Smooth muscle cell (in vitro differentiated cells): Measurements from ENCODE around the gene DDX49. TPM values are rescaled to one million over a fixed set of nuclear protein-coding genes. Genes with fewer than 3 reads are reported as not detected.

Source experiments
- DNase-seq: peaks from one replicate; lab custom pipeline; 2025; ENCODE audit not compliant: unreplicated experiment; lab: John Stamatoyannopoulos, UW
- H2AFZ ChIP-seq: fragments of 200-600 bp; sonication (generic); 2 replicates; pipeline ENCODE4 v1.6.0; 2016; ENCODE audit warnings: antibody characterized with exemption, low read depth, mild to moderate bottlenecking
- H3F3A ChIP-seq: fragments of 200-600 bp; sonication (generic); 2 replicates; pipeline ENCODE4 v1.6.0; 2017; ENCODE audit warnings: antibody characterized with exemption, low read depth
- H3K27ac ChIP-seq: fragments of 200-600 bp; sonication (generic); 2 replicates; pipeline ENCODE4 v1.5.1; 2016; ENCODE audit warnings: low read depth, mild to moderate bottlenecking
- H3K27me3 ChIP-seq: fragments of 200-600 bp; sonication (generic); 2 replicates; pipeline ENCODE4 v1.6.1; 2016; ENCODE audit warnings: low read depth, mild to moderate bottlenecking
- H3K36me3 ChIP-seq: fragments of 200-600 bp; sonication (generic); 2 replicates; pipeline ENCODE4 v1.5.1; 2016; ENCODE audit warnings: low read depth
- H3K4me1 ChIP-seq: fragments of 200-600 bp; sonication (generic); 2 replicates; pipeline ENCODE4 v1.5.1; 2016; ENCODE audit warnings: low read depth
- H3K4me2 ChIP-seq: fragments of 200-600 bp; sonication (generic); 2 replicates; pipeline ENCODE4 v1.6.0; 2016; ENCODE audit warnings: mild to moderate bottlenecking
- H3K4me3 ChIP-seq: fragments of 200-600 bp; sonication (generic); 2 replicates; pipeline ENCODE4 v1.5.1; 2016; ENCODE audit warnings: mild to moderate bottlenecking
- H3K79me2 ChIP-seq: fragments of 200-600 bp; sonication (generic); 2 replicates; pipeline ENCODE4 v1.6.0; 2016; ENCODE audit warnings: low read depth, mild to moderate bottlenecking
- H3K9ac ChIP-seq: fragments of 200-600 bp; sonication (generic); 2 replicates; pipeline ENCODE4 v1.6.0; 2016; ENCODE audit warnings: low read depth
- H3K9me3 ChIP-seq: fragments of 200-600 bp; sonication (generic); replicated peaks from 2 replicates; pipeline ENCODE4 v1.5.1; 2016; ENCODE audit warnings: low read depth
- H4K20me1 ChIP-seq: fragments of 200-600 bp; sonication (generic); 2 replicates; pipeline ENCODE4 v1.6.0; 2016; ENCODE audit warnings: low read depth
- CTCF ChIP-seq: fragments of 200-600 bp; sonication (generic); IDR thresholded peaks from 2 replicates; pipeline ENCODE4 v1.5.1; 2017; ENCODE audit warnings: borderline replicate concordance, mild to moderate bottlenecking, antibody characterized with exemption; ENCODE audit not compliant: insufficient read depth, poor library complexity, severe bottlenecking
- WGBS: methylation state at CpG from one replicate; pipeline ENCODE4 v1.1.7; 2016; ENCODE audit warnings: low lambda C conversion rate; 5-methylcytosine and 5-hydroxymethylcytosine counted together
- polyA plus RNA-seq: library from polyadenylated mRNA; unstranded; fragments of >200 nt; fragmentation: Nextera tagmentation; extraction: Ambion mirVana; gene quantifications from 2 replicates; pipeline ENCODE4 v1.2.1, GENCODE V29; 2016
- total RNA-seq: library from RNA; depleted of rRNA; stranded (reverse); fragments of >200 nt; gene quantifications from 2 replicates; pipeline ENCODE4 v1.2.3, GENCODE V29; 2014

Gene DDX49
- total and polyA plus RNA-seq, 2 experiments from 2014 or later, result 36.1 to 39.6 TPM

GRCh38 chr19:18929311-18929710 is 9.8 kb downstream of the DDX49 start:
- Histone ChIP-seq H3K4me3 (no peak overlapping the region), H3K4me2 (no peak overlapping the region), H3K9ac (no peak overlapping the region), H3K4me1 (no peaks in the 10 kb centered on the region), H3K36me3 (no peaks in the 10 kb centered on the region), H2AFZ (no peak overlapping the region), H3K9me3 (no peaks in the 10 kb centered on the region), H3F3A (no peaks in the 10 kb centered on the region), H4K20me1 (peaks cover 27% of the 10 kb centered on the region), H3K27me3 (no peaks in the 10 kb centered on the region), H3K79me2 (no peaks in the 10 kb centered on the region), H3K27ac (no peak overlapping the region)
- no peak for TF ChIP-seq CTCF
- DNase-seq, result no peak
- 98% methylated on average over 23 of the region's 25 CpGs for WGBS

GRCh38 chr19:18931316-18932162 is 12.0 kb downstream of the DDX49 start:
- H2AFZ ChIP-seq, result no peak overlapping the region
- peaks cover 27% of the 10 kb centered on the region for H4K20me1 ChIP-seq
- no peak for TF ChIP-seq CTCF
- H3F3A ChIP-seq, result no peaks in the 10 kb centered on the region
- no peak overlapping the region for H3K9ac ChIP-seq
- H3K4me1 ChIP-seq, result no peaks in the 10 kb centered on the region
- no peak overlapping the region for H3K4me3 ChIP-seq
- no peaks in the 10 kb centered on the region for H3K9me3 ChIP-seq
- no peaks in the 10 kb centered on the region for H3K79me2 ChIP-seq
- DNase-seq, result no peak
- WGBS, result 90% methylated on average over 28 of the region's 34 CpGs
- no peaks in the 10 kb centered on the region for H3K36me3 ChIP-seq
- H3K27ac ChIP-seq, result no peak overlapping the region
- H3K4me2 ChIP-seq, result no peak overlapping the region
- no peaks in the 10 kb centered on the region for H3K27me3 ChIP-seq

- no peaks in the 10 kb centered on the region for H3K4me1 ChIP-seq
- H3K27me3 ChIP-seq, result no peaks in the 10 kb centered on the region
- no peak overlapping the region for H3K4me3 ChIP-seq
- H2AFZ ChIP-seq, result no peak overlapping the region
- H3K9ac ChIP-seq, result no peak overlapping the region
- H3K9me3 ChIP-seq, result no peaks in the 10 kb centered on the region
- no peaks in the 10 kb centered on the region for H3K79me2 ChIP-seq
- DNase-seq, result peak; percentile 78
- H3K4me2 ChIP-seq, result peak overlapping the region; percentile 30
- H3F3A ChIP-seq, result no peaks in the 10 kb centered on the region
- H3K27ac ChIP-seq, result no peak overlapping the region
- peaks cover 27% of the 10 kb centered on the region for H4K20me1 ChIP-seq
- 11% methylated on average over 21 of the region's 37 CpGs for WGBS
- H3K36me3 ChIP-seq, result no peaks in the 10 kb centered on the region
- TF ChIP-seq CTCF, result no peak
Observed at GRCh38 chr19:18932216-18932841, 12.8 kb downstream of the DDX49 start.
